22Rv1 (cell line): ENCODE data around the gene ZC3H12A.

ENCODE experiments used
- CTCF ChIP-seq: fragments of 450-650 bp; IDR thresholded peaks from 2 replicates; pipeline ENCODE4 v1.5.1; 2017; ENCODE audit warnings: mild to moderate bottlenecking
- ZFX ChIP-seq: fragments of 450-650 bp; IDR thresholded peaks from 2 replicates; pipeline ENCODE4 v1.6.1; 2017; ENCODE audit warnings: antibody characterized with exemption, borderline replicate concordance

DNA sequence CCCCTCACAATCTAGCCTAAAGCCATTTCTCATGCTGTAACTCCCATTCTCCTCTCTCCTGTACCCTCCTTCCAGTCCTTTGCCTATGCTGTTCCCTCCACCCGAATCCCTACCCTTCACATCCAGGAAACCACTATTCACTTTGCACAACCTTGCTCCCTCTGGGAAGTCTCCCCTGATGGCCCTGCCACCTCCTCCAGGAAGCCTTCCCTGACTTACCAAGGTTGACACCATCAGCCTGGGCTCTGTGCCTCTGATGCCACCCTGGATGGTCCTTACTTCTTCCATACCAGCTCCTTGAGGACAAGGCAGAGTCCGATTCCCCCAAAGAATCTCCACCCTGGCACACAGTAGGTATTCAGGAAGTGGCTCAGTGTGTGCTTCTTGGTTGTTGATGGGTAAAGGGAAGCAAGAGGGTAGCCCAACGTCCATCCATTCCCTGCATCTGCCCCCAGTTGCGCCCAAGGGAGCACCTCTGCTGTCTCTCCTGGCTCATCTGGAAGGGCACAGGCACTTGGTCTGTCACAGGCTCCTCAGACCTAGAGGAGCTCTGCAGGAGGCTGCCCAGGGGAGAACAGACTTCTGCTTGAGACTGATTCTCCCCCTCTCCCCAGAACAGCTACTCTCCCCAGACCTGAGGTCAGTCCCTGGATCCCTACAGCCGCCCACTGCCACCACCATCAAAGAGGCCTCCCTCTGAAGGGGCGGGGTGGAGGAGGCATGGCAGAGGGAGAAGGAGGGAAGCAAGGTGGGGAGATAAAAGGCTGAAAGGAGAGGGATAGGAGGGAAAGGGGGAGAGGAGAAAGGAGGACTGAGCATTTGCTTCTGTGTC lies 36.1 kb upstream of the ZC3H12A start:
- TF ChIP-seq CTCF (no peak), ZFX (no peak)
